NCI-H510A (cell line): ENCODE data around the gene MAST4.

ENCODE experiments used
- DNase-seq: peaks from one replicate; lab custom pipeline; 2025; lab: John Stamatoyannopoulos, UW

Gene MAST4

DNA sequence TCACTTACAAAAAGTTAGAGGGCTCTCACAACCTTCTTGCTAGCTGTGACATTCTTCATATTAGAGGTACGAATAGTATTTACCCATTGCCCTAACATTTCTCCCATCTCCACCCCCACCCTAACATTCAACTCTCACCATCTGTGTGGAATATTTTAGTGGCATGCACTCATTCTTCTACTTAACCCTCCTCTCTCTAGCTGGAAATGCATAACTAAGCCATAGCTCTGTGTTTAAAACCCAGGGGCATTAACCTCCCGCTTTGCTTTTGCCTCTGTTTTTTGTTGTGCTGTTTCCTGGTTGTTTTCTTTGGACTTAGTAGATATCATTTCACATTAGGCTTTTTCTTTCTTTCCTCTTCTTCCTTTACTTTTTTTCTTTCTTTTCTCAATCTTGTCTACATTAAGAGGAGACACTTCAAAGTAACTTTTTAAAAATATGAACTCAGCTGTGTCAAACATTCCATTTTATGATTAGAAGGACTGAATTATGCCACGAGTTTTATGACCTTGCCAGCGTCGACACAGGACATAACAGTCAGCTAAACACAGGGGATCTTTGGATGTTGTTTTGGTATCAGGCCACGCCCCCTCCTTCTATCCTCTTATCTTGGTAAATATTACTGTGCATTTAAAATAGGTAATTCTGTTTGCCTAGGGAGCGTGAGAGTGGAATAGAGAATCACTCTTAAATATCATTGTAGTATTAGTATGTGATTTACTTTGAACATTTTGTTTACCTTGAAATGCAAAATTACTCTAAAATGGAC lies 364.4 kb downstream of the MAST4 start:
- DNase-seq = peak; percentile 41

DNA sequence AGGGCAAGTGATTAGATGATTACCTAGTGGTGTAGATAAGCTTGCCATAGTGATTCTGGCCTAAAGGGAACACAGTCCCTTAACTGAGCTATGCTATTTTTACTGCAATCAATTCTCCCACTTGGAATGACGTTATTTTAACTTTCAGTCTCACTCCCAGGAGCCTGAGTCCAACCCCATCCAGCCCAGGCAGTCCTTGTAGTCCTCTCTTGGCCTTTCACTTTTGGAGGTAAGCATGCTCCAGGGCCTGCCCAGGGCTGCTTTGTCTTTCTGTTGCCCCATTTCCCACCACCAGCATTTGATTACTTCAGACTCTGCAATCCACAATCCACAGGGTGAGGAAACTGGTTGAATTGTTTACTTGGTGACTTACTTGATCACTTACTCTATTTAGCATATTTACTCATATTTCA lies 367.4 kb downstream of the MAST4 start:
- DNase-seq = no peak

DNA sequence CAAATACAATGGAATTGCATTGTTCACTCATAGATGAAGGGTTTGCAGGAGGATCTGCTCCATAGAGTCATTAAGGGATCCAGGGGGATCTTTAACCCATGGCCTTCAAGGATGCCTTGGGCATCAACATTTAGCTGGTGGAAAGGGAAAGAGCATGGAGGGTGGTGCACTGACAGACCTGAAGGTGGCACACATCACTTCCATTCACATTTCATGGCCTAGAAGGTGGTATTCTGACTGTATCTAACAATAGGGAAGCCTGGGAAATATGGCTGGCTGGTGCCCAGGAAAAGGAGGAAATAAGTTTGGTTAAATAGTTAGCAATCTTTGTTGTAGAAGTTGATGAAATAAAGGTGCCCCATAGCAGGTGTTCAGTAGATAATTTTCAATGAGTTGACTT lies 370.2 kb downstream of the MAST4 start:
- no peak for DNase-seq

DNA sequence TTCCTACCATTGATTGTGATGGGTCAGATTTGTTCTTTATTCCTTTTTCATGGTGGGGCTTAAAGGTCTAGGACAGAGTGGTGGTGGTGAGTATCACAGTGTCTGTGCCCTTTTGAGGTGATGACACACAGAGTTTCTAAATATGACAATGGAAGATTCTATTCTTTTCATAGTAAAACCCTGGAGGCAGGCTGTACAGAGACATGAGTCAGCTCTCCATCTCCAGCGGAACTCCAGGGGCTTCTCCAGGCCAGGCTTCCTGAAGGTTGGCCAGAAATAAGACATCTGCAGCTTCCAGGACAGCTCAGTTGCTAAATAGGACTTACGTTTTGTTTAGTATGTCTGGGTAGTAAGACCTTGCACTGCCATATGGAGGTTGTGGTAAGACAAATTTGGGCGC lies 370.9 kb downstream of the MAST4 start:
- no peak for DNase-seq

DNA sequence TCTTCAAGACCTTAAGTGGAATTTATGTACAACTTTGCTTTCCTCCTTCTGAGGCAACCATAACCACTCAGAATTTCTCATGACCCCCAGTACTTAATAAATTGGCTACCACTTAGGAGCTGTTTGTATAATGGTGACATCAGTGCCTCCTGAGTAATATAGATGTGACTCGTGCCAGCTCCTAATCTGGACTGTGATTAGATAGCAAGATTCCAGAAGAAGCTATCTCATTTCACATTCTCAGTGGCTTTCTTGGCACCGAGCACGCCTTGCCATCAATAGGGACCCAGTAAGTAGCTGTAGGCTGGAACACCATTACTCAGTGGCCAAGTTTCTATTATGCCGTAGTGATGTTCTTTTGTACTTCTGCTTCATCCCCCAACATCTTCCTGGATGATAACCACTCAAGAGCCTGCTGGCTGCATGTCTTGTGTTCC lies 371.7 kb downstream of the MAST4 start:
- DNase-seq = no peak

DNA sequence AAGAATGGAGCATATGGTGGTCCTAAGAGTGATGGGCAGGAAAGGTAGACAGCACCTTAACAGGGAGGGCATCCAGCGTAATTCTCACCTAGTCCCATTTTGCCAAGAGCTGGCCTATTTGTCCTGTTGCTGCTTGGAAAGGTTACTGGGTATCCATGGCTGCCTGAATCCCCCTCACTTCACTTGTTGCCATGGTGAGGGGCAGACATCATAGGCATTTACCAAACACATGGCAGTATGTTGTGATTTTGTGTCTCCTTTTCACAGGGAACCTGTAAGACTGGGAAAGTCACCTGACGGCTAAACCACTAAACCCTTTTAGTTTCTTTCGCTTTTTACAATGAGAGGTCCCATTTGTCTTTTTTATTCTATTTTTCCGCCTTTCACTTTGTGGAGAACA lies 373.3 kb downstream of the MAST4 start:
- no peak for DNase-seq

DNA sequence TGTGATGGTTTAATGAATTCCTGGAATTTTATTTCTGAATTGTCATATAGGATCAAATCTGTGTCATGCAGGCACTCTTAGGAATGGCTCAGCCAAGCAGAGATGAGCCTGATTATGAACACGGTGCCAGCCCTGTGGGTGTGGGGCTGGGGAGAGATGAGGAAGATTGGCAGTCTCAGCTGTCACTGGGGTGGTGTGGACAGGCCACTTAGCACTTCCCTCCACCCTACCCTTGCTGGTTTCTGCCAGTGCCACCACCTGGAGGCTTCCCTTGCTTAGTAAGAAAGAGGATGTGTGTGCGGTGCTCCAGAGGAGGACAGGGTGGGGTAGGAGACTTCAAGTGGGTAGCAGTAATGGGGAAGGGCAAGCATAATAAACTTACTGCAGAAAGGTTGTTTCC lies 373.8 kb downstream of the MAST4 start:
- no peak for DNase-seq

DNA sequence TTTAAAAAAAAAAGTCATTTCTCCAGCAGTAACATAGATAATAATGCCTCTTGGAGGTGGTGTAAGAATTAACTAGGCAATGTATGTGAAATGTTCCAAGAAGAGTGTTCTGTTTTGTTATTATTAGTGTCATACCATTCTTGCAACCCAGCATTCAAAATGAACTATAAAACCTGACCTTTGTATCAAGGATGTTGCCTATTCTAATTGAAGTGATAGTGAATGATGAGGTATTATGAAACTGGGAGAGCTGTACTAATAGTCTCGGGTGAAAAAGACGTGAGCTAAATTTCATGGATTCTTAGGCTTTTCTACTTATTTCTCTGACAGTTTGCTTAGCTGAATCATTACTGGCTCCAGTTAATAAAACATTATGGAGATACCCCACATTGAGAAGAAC lies 375.8 kb downstream of the MAST4 start:
- no peak for DNase-seq

DNA sequence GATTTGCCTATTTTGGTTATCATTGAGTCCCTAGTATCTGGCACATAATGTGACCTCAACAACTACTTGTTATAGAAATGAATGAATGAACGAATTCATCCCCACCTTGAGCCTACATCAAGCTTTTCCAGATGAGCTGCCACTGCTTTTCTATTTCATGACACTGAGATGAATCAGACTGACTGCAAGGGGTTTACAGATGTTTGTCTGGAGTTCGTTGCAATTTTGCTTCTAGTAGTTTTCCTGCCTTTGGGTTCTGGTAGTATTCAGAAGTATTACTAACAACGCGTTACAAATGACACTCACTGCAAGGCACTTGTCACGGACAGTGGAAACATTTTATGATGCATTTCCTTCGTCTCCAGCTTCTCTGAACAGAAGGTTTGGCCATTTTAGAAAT lies 378.1 kb downstream of the MAST4 start:
- DNase-seq = no peak

DNA sequence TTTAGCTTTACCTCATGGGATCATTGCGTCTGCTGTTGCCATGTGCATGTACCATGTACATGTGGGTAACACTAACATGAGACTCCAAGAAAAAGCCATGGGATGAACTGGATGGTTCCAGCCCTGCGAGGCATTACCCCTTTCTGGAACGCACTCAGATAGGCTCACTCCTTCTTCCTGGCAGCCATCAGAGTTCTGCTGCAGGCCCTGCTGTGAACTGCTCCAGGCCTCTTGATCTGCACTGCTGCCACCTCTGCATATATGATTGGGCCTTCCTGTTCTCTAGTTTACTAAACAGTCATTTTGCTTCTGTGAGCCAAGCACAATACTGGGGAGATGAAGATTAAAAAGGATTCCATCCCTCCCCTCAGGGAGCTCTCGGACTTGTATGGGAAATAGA lies 379.9 kb downstream of the MAST4 start:
- no peak for DNase-seq

DNA sequence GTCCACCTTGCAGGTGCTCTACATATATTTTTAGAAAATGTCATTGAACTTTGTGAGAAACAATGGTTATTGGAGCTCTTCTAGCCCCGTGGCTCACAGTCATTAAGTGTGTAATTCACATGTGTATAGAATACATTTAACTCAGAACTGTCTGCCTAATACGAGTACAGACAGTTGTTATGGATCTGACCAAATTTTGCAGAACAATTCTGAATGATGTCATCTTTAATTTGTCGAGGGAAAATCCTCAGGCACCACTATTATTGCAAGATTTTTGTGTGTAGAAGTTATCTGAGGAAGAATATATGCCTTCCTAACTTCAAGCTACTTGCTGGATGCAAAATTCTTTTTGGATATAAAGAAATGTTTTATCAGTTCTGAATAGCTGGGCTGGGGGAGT lies 383.5 kb downstream of the MAST4 start:
- DNase-seq = no peak

DNA sequence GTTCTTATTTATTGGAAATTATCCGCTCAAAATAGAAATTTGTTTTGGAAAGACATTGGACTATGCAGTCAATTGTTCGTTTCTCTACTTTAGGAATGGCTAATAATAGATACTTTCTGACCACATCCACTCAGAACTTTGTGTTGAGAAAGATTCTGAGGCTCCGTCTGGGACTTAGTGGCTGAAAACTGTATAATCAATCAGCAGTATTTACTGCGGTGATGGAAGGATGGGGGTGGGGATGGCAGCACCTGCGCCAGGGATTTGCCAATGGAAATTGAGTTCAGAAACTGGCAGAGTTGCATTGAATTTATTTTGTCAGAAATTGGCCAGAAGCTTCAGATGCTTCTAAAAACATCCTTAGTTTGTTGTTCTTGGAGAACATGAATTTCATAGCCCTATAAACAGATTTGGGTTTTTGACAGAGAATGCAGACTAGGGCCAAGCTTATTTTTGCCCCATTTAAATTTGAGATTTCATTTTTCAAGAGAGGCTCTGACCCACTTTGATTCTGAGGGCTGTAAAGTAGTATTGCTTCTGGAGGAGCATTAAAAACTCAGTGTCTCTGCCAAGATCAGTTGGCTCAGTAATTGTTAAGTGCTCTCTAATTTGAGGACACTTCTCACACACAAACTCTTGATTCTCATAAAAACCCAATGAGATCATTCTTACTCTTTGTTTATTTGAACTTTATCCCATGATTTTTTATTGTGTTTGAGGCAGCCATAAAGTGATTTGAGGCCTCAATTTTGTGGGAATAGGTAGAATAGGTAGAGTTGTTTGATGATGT lies 385.3 kb downstream of the MAST4 start:
- no peak for DNase-seq

DNA sequence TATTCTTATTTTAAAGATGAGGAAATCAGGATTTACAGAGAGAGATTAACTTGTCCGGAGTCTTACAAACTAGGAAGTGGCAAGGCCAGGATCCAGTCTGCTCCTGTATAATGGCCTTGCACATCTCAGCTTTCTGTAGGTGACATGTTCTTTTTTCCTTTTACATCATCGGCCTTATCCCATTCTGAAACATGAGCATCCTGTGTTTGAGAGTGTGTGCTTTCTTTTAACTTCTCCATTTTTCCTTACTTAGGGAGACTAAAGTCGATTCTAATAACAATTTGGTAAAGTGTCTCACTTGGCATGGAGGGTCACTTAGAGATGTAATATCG lies 385.8 kb downstream of the MAST4 start:
- no peak for DNase-seq

DNA sequence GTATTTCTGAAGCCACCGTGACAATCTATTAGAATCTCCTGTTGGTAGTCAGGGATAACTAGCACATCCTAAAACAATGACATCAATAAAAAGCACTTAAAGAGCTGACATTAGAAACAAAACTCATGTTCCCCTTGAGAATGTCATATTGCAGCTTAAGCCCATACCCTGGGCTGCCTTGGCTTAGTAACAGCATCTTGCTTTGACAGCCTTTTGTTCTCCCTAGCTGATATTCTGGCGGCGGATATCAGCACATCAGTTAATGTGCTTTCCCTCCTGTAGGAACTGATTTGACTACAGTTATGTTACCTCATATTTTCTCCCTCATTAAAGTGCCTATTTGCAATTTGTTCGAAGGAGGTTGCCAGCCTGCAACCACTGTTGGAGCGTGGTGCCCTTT lies 386.3 kb downstream of the MAST4 start:
- DNase-seq = no peak

DNA sequence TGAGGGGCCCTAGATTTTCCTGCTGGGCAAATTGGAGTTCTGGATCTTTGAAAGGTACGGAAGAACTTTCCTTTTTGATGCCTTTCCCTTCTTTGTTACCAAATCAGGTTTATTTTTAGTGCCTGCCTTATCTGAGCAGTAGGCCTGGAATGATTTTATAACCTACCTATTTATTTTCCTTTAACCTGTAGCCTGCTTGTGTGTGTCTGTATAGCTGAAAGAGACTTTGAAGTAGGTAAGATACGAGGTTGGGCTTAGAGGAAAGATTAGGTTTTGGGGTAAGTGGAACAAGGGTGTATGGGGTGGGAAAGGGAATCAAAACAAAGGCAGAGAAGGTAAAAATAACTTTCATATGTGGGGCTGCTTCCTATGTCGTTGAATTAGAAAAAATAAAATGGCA lies 389.2 kb downstream of the MAST4 start:
- DNase-seq = no peak

DNA sequence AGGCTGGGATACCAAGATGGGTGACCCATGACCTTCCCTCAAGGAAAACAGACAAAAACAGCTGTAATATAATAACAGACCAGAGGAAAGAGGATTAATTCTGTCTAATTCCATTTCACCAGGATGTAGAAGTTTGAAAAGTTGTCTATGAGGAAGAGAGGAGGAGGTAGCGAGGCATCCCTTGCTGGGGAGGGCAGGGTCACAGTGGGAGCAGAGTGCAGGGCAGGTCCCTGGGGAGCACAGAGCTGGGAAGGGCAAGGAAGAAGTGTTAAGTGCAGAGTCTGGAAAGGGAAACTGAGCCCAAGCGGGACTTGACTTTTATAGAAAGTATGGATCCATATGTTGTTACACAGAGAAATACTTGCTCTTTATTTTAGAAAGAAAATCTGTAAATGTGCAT lies 389.8 kb downstream of the MAST4 start:
- no peak for DNase-seq

DNA sequence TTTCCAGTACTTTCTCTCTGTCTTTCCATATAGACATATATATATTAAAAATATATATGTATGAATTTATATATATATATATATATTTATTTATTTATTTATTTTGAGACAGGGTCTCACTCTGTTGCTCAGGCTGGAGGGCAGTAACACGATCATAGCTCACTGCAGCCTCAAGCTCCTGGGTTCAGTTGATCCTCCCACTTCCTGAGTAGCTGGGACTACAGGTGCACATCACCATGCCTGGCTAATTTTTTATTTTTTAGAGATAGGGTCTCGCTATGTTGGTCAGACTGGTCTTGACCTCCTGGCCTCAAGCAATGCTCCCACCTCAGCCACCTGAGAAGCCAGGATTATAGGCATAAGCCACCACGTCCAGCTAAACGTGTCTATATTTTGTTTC lies 390.3 kb downstream of the MAST4 start:
- no peak for DNase-seq

DNA sequence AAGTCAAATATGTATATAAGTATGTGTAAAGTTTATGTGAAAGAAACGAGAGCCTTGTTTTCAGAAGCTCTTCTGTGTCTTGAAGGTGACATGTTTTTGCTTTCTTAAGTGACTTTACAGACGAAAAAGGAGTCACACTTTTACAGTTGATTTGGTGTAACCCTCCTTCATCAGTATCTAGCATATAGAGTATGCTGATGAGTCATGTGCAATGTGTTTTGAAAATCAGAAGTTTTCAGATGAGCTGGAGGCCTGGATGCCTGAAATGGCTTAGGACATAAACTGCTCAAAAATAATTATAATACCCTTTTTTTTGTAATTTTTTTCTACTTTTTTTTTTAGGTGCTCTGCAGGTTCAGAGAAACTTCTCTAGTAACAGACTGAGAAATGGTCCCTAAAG lies 390.9 kb downstream of the MAST4 start:
- no peak for DNase-seq

DNA sequence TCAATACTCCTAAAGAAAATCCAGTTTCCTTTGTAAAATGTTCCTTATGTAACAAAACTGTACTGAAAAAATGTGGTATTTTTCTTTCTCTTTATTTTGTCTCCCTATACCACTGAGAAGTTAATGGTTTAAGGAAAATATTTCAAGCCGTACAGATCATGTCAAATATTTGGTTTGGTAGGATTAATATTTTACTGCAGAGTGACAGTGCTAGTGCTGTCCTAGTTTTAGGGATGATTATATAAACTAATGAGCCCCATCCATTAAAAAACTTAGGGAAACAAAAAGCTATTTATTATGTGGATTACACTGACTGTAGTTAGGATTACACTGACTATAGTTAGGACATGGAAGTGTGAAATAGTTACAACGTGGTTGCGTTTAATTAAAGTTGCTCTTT lies 391.3 kb downstream of the MAST4 start:
- no peak for DNase-seq

DNA sequence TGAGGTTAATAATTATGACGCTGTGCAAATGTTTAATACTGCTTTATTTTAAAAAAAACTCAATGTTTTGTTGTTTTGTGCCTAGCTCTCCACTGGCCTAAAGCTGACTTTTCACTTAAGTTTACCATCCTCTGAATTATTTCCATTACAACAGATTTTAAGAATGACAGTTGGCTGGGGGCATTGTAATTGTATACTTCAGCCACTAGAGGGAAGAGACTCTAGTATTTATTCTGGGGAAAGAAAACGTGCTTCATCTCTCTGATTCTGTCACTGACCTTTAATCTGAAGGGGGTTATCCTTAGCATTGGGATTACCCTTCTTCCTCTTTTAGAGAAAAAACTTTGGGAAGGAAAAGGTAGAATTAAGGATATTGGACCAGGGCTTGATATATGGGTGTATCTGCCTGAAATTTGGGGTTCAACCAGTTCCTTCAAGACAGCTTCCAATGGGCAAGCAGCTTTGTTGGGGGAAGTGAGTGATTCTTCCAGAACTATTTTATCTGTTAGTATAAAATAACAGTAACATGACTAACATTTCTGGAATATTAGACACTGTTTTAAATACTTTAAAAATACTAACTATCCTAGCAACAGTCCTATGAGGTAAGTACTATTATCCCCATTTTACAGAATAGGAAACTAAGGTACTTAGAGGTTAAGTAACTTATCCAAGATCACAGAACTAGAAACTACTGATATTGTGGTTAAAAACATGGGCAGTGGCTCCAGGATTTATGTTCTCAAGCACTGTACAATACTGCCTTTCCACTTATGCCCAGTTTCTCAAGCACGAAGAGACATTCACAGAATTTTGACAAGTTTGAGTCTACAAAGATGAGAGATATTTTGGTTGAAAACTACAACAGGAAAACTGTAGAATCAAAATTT lies 392.0 kb downstream of the MAST4 start:
- DNase-seq = no peak

DNA sequence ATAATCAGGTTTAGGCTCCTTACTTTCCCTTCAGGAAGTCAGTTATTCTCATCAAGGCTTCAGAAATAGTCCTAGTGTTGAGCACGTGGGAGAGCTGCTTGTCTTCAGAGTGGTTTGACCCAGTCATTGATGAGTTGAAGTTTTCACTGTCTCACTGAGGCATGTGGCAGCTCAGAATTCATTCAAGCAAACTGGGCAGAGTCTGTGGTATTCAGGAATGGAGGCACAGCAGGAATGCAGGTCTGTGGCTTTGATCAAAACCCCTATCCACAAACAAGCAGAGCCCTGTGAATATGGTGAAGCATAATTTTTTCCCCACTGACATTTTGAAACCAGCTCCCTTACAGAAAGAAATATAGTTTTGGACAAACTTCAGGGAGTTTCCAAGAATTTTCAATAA lies 393.1 kb downstream of the MAST4 start:
- no peak for DNase-seq

DNA sequence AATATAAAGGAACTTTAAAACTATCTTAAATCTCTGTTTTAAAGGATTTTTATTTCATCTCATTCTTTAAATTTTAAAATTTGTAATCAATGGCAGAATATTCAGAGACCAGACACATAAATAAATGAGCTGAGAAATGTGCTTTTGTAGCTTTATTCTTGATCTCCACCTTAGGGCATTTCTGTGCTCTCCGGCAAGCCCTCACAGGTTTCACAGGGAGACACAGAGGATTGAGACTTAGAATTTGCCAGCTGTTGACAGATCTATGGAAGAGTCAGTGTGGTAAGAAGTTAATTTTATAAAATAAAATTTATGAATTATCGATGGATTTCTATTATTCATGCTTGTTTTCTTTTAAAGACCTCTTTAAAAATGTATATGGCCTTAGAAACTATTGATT lies 393.6 kb downstream of the MAST4 start:
- no peak for DNase-seq

DNA sequence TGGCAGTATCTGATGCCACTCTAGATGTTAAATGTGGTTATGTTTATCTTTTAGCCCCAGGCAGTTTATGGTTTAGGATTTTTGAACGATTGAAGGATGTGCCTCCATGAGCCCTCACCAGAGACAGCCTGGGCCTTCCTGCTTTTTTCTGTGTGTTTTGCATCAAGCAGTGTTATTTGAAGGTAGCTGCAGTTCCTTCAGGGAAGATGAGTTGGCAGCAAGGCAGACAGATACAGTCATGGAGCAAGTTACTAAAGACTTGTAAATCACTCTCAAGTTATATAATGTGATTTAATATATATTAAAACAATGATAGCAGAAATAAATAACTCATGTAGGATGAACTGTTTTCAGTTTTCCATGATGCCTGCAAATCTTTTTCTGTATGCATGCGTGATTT lies 395.6 kb downstream of the MAST4 start:
- DNase-seq = no peak
